OCI-LY1 (cell line): ENCODE measurements around the gene MCF2L2.

ENCODE experiments used
- H2AFZ ChIP-seq: fragments of 200-600 bp; sonication (generic), shearing (Covaris generic); 2 replicates; pipeline ENCODE4 v1.6.0; 2014; ENCODE audit warnings: antibody characterized with exemption, mild to moderate bottlenecking, low read length
- H3F3A ChIP-seq: fragments of 200-600 bp; sonication (generic), shearing (Covaris generic); 2 replicates; pipeline ENCODE4 v1.6.0; 2014; ENCODE audit warnings: mild to moderate bottlenecking, antibody characterized with exemption, low read length, moderate library complexity; ENCODE audit not compliant: insufficient read depth
- H3K27ac ChIP-seq: fragments of 200-600 bp; sonication (generic); 2 replicates; pipeline ENCODE4 v1.5.1; 2014; ENCODE audit warnings: low read length, mixed run types, mild to moderate bottlenecking, low read depth; ENCODE audit not compliant: poor library complexity, severe bottlenecking
- H3K27me3 ChIP-seq: fragments of 200-600 bp; sonication (generic); 2 replicates; pipeline ENCODE4 v1.6.0; 2014; ENCODE audit warnings: antibody characterized with exemption, mild to moderate bottlenecking, low read length, moderate library complexity; ENCODE audit not compliant: insufficient read depth
- H3K36me3 ChIP-seq: fragments of 200-600 bp; sonication (generic); 2 replicates; pipeline ENCODE4 v1.6.1; 2014; ENCODE audit warnings: mild to moderate bottlenecking, antibody characterized with exemption, low read length, moderate library complexity, mixed read lengths; ENCODE audit not compliant: insufficient read depth
- H3K4me1 ChIP-seq: fragments of 200-600 bp; sonication (generic); 2 replicates; pipeline ENCODE4 v1.5.1; 2014; ENCODE audit warnings: mild to moderate bottlenecking, low read length, moderate library complexity; ENCODE audit not compliant: insufficient read depth, severe bottlenecking
- H3K4me2 ChIP-seq: fragments of 200-600 bp; sonication (generic), shearing (Covaris generic); 2 replicates; pipeline ENCODE4 v1.6.1; 2014; ENCODE audit warnings: low read length
- H3K4me3 ChIP-seq: fragments of 200-600 bp; sonication (generic); 2 replicates; pipeline ENCODE4 v1.5.1; 2014; ENCODE audit warnings: low read length, low read depth, mild to moderate bottlenecking, mixed read lengths; ENCODE audit not compliant: poor library complexity, severe bottlenecking
- H3K79me2 ChIP-seq: fragments of 200-600 bp; shearing (Covaris generic); 2 replicates; pipeline ENCODE4 v1.6.1; 2016; ENCODE audit warnings: mixed run types, low read length, mixed read lengths; ENCODE audit not compliant: insufficient read depth
- H3K9ac ChIP-seq: fragments of 200-600 bp; sonication (generic), shearing (Covaris generic); 2 replicates; pipeline ENCODE4 v1.6.1; 2014; ENCODE audit warnings: mild to moderate bottlenecking, low read length, mixed read lengths
- H3K9me2 ChIP-seq: fragments of 200-600 bp; sonication (generic), shearing (Covaris generic); 2 replicates; pipeline ENCODE4 v1.6.1; 2014; ENCODE audit warnings: low read depth, mild to moderate bottlenecking, low read length, mixed read lengths
- H3K9me3 ChIP-seq: fragments of 200-600 bp; shearing (Covaris generic); 2 replicates; pipeline ENCODE4 v1.6.1; 2014; ENCODE audit warnings: low read length, mixed read lengths
- H4K20me1 ChIP-seq: fragments of 200-600 bp; sonication (generic), shearing (Covaris generic); 2 replicates; pipeline ENCODE4 v1.6.0; 2016; ENCODE audit warnings: mild to moderate bottlenecking, low read length; ENCODE audit not compliant: insufficient read depth
- CTCF ChIP-seq: fragments of 200-600 bp; sonication (generic), shearing (Covaris generic); IDR thresholded peaks from 2 replicates; pipeline ENCODE4 v1.5.1; 2017; ENCODE audit warnings: mild to moderate bottlenecking, antibody characterized with exemption, low read length, moderate library complexity, mixed read lengths
- EZH2 ChIP-seq: fragments of 200-600 bp; sonication (generic), shearing (Covaris generic); IDR thresholded peaks from 2 replicates; pipeline ENCODE4 v1.8.0; 2017; ENCODE audit warnings: borderline replicate concordance, mixed run types, mild to moderate bottlenecking, antibody characterized with exemption, low read length, moderate library complexity, mixed read lengths

Gene MCF2L2

GRCh38 chr3:183222631-183223235 is 205.7 kb downstream of the MCF2L2 start:
- H3K27ac ChIP-seq = no peak overlapping the region
- H3K9me3 ChIP-seq = no peaks in the 10 kb centered on the region
- no peaks in the 10 kb centered on the region for H3K4me1 ChIP-seq
- H3K4me2 ChIP-seq = no peak overlapping the region
- no peak overlapping the region for H2AFZ ChIP-seq
- no peaks in the 10 kb centered on the region for H3F3A ChIP-seq
- no peaks in the 10 kb centered on the region for H3K9me2 ChIP-seq
- no peaks in the 10 kb centered on the region for H3K79me2 ChIP-seq
- no peak overlapping the region for H3K9ac ChIP-seq
- no peaks in the 10 kb centered on the region for H3K27me3 ChIP-seq
- H3K36me3 ChIP-seq = no peaks in the 10 kb centered on the region
- TF ChIP-seq CTCF (no peak), EZH2 (no peak)
- H4K20me1 ChIP-seq = no peaks in the 10 kb centered on the region
- H3K4me3 ChIP-seq = no peak overlapping the region

- no peaks in the 10 kb centered on the region for H3K9me3 ChIP-seq
- H3K4me1 ChIP-seq = no peaks in the 10 kb centered on the region
- no peaks in the 10 kb centered on the region for H3K27me3 ChIP-seq
- H3F3A ChIP-seq = no peaks in the 10 kb centered on the region
- no peaks in the 10 kb centered on the region for H3K79me2 ChIP-seq
- H2AFZ ChIP-seq = no peak overlapping the region
- H3K4me3 ChIP-seq = no peak overlapping the region
- no peaks in the 10 kb centered on the region for H3K36me3 ChIP-seq
- no peaks in the 10 kb centered on the region for H3K9me2 ChIP-seq
- TF ChIP-seq EZH2 (no peak), CTCF (no peak)
- no peak overlapping the region for H3K9ac ChIP-seq
- H3K4me2 ChIP-seq = no peak overlapping the region
- no peaks in the 10 kb centered on the region for H4K20me1 ChIP-seq
- no peak overlapping the region for H3K27ac ChIP-seq
Observed at GRCh38 chr3:183220828-183221227, 207.6 kb downstream of the MCF2L2 start.

GRCh38 chr3:183218826-183219225 is 209.6 kb downstream of the MCF2L2 start:
- Histone ChIP-seq H2AFZ (no peak overlapping the region), H3K79me2 (no peaks in the 10 kb centered on the region), H3K4me3 (no peak overlapping the region), H3K9me2 (no peaks in the 10 kb centered on the region), H3K9me3 (no peaks in the 10 kb centered on the region), H3F3A (no peaks in the 10 kb centered on the region), H3K27ac (no peak overlapping the region), H4K20me1 (no peaks in the 10 kb centered on the region), H3K4me2 (no peak overlapping the region), H3K27me3 (no peaks in the 10 kb centered on the region), H3K36me3 (no peaks in the 10 kb centered on the region), H3K9ac (no peak overlapping the region), H3K4me1 (no peaks in the 10 kb centered on the region)
- no peak for TF ChIP-seq CTCF
